Panc1 (cell line): Measurements from ENCODE around the gene ARFGAP2. TPM values are rescaled to one million over a fixed set of nuclear protein-coding genes. Genes with fewer than 3 reads are reported as not detected.

Experiments
- ATAC-seq: fragments of 200-7000 bp; cut with Tn5 transposase; 2 replicates; pipeline ENCODE4 v1.9.1; 2020; ENCODE audit warnings: mild to moderate bottlenecking, moderate library complexity
- BruUV-seq: library from RNA; stranded (reverse); fragments of 400-500 nt; replicated peaks from 2 replicates; lab custom pipeline; 2021; lab: Mats Ljungman, UMichigan
- CTCF ChIA-PET: fragments of 300-600 bp; sonication (Branson Sonifier 250); formaldehyde crosslinking; loops from one replicate; lab custom pipeline; 2022; ENCODE audit warnings: antibody characterized with exemption; lab: Charles Lee
- POLR2A ChIA-PET: fragments of 300-600 bp; sonication (Branson Sonifier 250); formaldehyde crosslinking; loops from one replicate; lab custom pipeline; 2022; ENCODE audit warnings: antibody characterized with exemption; lab: Charles Lee
- DNase-seq: peaks from one replicate; pipeline ENCODE4 v3.0.0-alpha.2; 2010; ENCODE audit warnings: low read depth, low spot score
- H3K27ac ChIP-seq: 2 replicates; pipeline ENCODE4 v1.5.1; 2011; ENCODE audit warnings: mild to moderate bottlenecking, low read length, inconsistent platforms
- H3K27me3 ChIP-seq: fragments of 200-500 bp; sonication (Bioruptor generic); 2 replicates; pipeline ENCODE4 v1.6.0; 2014; ENCODE audit warnings: low read length, inconsistent platforms; ENCODE audit not compliant: control insufficient read depth, insufficient read depth
- H3K36me3 ChIP-seq: fragments of 200-500 bp; sonication (Bioruptor generic); 2 replicates; pipeline ENCODE4 v1.5.1; 2014; ENCODE audit warnings: inconsistent platforms, mild to moderate bottlenecking, low read length, moderate library complexity; ENCODE audit not compliant: control insufficient read depth, insufficient read depth
- H3K4me1 ChIP-seq: 2 replicates; pipeline ENCODE4 v1.5.1; 2011; ENCODE audit warnings: inconsistent platforms, mild to moderate bottlenecking, low read length, moderate library complexity; ENCODE audit not compliant: control insufficient read depth, insufficient read depth
- H3K4me3 ChIP-seq, 2 experiments: 2 replicates each; pipeline ENCODE4 v1.5.1; 2011 to 2012; ENCODE audit warnings: low read depth in 2 of 2, low read length in 2 of 2, mild to moderate bottlenecking in 2 of 2, inconsistent platforms in 1 of 2, moderate library complexity in 1 of 2
- H3K9me3 ChIP-seq: fragments of 200-500 bp; sonication (Bioruptor generic); 2 replicates; pipeline ENCODE4 v1.5.1; 2014; ENCODE audit warnings: low read depth, mild to moderate bottlenecking, inconsistent platforms, low read length, moderate library complexity; ENCODE audit not compliant: control insufficient read depth, insufficient read depth
- CTCF ChIP-seq: fragments of 450-650 bp; IDR thresholded peaks from 2 replicates; pipeline ENCODE4 v1.5.1; 2017; ENCODE audit warnings: mild to moderate bottlenecking
- POLR2AphosphoS5 ChIP-seq: IDR thresholded peaks from 2 replicates; pipeline ENCODE4 v1.6.1; 2012; ENCODE audit warnings: mild to moderate bottlenecking, low read depth, low read length, moderate library complexity
- REST ChIP-seq, 2 experiments: IDR thresholded peaks; 2 replicates each; pipeline ENCODE4 v1.6.1; 2011 to 2012; ENCODE audit warnings: low read depth in 2 of 2, control low read depth in 1 of 2, low read length in 1 of 2, mild to moderate bottlenecking in 1 of 2, moderate library complexity in 1 of 2; ENCODE audit not compliant: insufficient read depth in 1 of 2
- SIN3A ChIP-seq: IDR thresholded peaks from 2 replicates; pipeline ENCODE4 v1.6.1; 2012; ENCODE audit warnings: low read depth, mild to moderate bottlenecking, low read length, moderate library complexity, borderline replicate concordance; ENCODE audit not compliant: insufficient read depth
- TCF7L2 ChIP-seq: IDR thresholded peaks from 2 replicates; pipeline ENCODE4 v1.6.1; 2011; ENCODE audit warnings: mild to moderate bottlenecking, low read depth, low read length, inconsistent platforms
- in situ Hi-C: cut with HindIII; loops from 2 replicates; pipeline ENCODE4 v1.10.0; 2016; ENCODE audit warnings: low sequenced_read_pairs, low pct_unique_long_range_greater_than_20kb
- intact Hi-C: fragments of 100-400 bp; cut with micrococcal nuclease; formaldehyde crosslinking; loops from one replicate; pipeline ENCODE4 v1.10.0; 2022; ENCODE audit not compliant: unreplicated experiment
- total RNA-seq: library from RNA; stranded (reverse); gene quantifications from one replicate; pipeline ENCODE4 v1.2.1, GENCODE V29; 2021; ENCODE audit not compliant: unreplicated experiment

Gene ARFGAP2
- total RNA-seq, 1 experiment from 2014 or later, result 61.4 TPM

- peak; percentile 29 for ATAC-seq
- Histone ChIP-seq H3K9me3 (no peaks in the 10 kb centered on the region), H3K4me3 (peak overlapping the region; percentile 56 to 64), H3K27me3 (no peaks in the 10 kb centered on the region), H3K36me3 (no peaks in the 10 kb centered on the region), H3K27ac (peak overlapping the region; percentile 55), H3K4me1 (peaks cover 30% of the 10 kb centered on the region)
- ChIA-PET CTCF (interaction anchor here (0.6 to 1.0 kb wide), 2 partner anchors 74 to 347 kb away, joined by 3 read pairs; no protein-coding TSS in a partner anchor), POLR2A (interaction anchor here (0.6 to 1.4 kb wide), 3 partner anchors 29 to 72 kb away, joined by 3 to 14 read pairs (median 7); partner anchors contain the start of genes DDB2 and NR1H3)
- no TSS peak for BruUV-seq
- intact Hi-C loops, result no loop called here
- TF ChIP-seq TCF7L2, result no peak
- TF ChIP-seq CTCF, result no peak
- no peak for TF ChIP-seq SIN3A
- no peak for TF ChIP-seq POLR2AphosphoS5
- no peak for DNase-seq
- in situ Hi-C loops, result no loop called here
Observed at GRCh38 chr11:47185305-47186075, 8.8 kb upstream of the ARFGAP2 start.

DNA sequence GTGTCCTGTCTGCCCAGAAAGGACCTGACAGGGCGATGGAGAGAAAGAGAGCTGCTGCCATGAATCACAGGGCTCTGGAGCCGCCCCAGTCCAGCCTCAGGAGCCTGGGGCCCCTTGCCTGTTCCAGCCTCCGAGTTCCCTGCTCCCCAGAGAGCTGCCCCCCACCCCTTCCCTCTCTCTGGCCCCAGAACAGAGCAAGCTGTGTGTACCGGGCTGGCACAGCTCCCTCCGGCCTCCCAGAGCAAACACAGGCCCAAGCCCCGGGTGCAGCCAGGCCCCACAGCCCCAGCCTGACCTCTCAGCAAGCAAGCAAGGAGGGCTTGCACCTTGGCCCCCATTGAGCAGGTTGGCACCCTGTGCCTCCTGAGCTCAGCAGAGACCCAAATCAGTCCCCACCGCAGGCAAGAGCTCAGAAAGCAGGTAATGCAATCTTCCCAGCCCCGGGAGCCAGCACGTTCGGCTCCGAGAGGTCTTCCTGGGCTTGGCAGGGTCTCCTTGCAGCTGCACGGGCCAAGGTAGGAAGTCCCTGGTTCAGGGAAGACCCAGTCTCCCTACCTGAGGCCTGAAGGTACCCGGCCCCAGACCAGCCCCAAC lies 8.1 kb upstream of the ARFGAP2 start:
- ATAC-seq, result peak; percentile 18; the same call in 1 of the 2 replicates
- POLR2A ChIA-PET, result interaction anchor here (0.6 to 1.4 kb wide), 3 partner anchors 29 to 73 kb away, joined by 3 to 14 read pairs (median 7); partner anchors contain the start of genes DDB2 and NR1H3
- Histone ChIP-seq H3K36me3 (no peaks in the 10 kb centered on the region), H3K27me3 (no peaks in the 10 kb centered on the region), H3K27ac (peak overlapping the region; percentile 55), H3K9me3 (no peaks in the 10 kb centered on the region), H3K4me1 (peaks cover 30% of the 10 kb centered on the region), H3K4me3 (peak overlapping the region; percentile 56 to 64)
- DNase-seq, result no peak
- in situ Hi-C loops (no loop called here), intact Hi-C loops (no loop called here)
- CTCF ChIA-PET, result interaction anchor here (0.6 to 1.0 kb wide), 2 partner anchors 75 to 346 kb away, joined by 3 read pairs; no protein-coding TSS in a partner anchor
- TF ChIP-seq SIN3A, result no peak
- TF ChIP-seq TCF7L2, result no peak
- TF ChIP-seq POLR2AphosphoS5, result no peak
- TF ChIP-seq REST (IDR thresholded peaks at IDR 0.05; ENCODE audit: insufficient read depth in 1 of 2, low read depth in 2 of 2, low read length in 1 of 2), result no peak
- no peak for TF ChIP-seq CTCF
- BruUV-seq, result no TSS peak
